Cerebellar nuclear complex (tissue), 1 donor: Measurements from ENCODE around the gene WNT9A.
"Not testable (repeated sequence)": the region's sequence is repeated elsewhere in the genome, so short reads cannot be mapped to it uniquely, and the experiment has no call there.

Experiments
- DNase-seq, 2 experiments: peaks; one replicate each; lab custom pipeline; 2025; lab: John Stamatoyannopoulos, UW

The WNT9A gene

DNA sequence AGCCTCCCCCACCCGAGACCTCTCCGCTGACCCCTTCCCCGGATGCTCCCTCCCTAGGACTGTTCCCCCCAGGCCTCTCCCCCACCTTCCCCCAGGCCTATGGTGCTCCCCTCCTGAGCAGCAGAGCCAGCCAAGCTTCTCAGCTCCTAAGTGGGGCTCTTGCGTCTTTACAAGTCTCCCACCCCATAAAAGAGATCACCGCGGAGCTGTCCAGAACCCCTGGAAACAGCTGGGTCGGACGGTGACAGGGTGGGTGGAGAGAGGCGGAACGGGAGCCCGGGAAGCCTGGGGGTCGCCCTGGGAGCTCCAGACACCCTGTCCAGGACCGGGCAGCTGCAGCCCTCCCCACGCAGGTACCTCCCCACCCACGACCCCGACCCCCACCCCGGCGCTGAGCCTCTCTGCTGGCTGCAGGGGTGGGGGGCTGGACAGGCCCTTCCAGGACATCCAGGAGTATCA is 61.2 kb downstream of the WNT9A start:
- no peak for DNase-seq

DNA sequence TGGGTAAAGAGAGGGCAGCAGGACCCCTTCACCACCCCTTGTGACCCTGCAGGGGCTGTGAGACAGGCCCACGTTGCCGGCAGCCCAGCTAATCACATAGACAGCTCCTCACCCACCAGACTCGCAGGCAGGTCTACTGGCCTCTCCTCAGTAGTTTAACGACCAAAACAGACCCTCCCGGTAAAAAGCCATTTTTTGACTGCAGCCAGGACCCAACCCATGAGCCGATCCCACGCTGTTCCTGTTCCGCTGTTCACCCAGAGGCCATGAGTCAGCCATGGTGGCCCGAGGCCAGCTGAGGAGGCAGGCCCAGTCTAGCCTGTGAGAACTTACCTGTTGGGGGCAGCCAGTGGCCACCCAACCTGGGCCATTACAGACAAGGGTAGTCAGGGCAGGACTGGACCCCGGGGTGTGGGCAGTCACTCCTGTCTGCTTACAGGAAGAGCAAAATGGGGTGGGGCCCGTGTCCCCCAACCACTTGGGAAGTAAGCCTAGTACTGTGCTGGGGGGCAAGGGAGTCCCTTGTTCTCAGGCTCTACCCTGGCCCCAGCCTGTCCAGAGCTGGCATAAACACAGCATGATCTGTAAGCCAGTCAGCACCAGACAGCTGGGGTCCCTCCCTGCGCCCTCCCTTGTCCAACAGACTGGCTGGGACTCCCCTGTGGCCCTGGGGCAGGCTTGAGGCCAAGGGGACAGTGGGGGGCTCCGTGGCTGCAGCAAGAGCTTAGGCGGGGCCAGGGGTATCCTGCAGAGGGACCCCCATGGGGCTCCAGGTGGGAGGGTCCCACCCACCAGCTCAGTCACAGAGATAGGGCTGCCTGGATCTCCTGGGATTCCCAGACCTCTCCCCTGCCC is 61.9 kb downstream of the WNT9A start:
- no peak for DNase-seq

DNA sequence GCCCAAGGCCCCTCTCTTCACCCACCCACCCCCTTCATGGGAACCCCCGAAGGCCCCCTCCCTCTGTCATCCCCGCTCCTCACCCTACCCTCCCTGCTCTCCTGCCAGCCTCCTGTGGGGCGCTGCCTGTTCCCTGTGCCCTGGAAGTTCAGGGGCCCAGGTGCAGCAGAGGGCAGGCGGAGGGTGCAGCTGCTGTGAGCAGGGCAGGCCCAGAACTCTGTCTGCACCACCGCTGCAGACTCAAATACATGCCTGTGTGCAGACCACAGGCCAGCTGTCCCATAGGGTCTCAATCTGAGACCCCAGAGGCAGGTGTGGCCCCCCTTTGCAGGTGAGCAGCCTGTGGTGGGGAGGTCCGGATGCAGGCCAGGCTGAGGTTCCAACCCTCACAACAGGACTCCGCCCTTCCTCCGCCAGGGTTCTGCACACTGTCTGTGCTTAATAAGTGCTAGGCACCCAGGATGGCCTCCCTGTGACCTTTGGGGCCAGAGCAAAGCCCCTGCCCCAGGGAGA is 62.5 kb downstream of the WNT9A start:
- no peak for DNase-seq

DNA sequence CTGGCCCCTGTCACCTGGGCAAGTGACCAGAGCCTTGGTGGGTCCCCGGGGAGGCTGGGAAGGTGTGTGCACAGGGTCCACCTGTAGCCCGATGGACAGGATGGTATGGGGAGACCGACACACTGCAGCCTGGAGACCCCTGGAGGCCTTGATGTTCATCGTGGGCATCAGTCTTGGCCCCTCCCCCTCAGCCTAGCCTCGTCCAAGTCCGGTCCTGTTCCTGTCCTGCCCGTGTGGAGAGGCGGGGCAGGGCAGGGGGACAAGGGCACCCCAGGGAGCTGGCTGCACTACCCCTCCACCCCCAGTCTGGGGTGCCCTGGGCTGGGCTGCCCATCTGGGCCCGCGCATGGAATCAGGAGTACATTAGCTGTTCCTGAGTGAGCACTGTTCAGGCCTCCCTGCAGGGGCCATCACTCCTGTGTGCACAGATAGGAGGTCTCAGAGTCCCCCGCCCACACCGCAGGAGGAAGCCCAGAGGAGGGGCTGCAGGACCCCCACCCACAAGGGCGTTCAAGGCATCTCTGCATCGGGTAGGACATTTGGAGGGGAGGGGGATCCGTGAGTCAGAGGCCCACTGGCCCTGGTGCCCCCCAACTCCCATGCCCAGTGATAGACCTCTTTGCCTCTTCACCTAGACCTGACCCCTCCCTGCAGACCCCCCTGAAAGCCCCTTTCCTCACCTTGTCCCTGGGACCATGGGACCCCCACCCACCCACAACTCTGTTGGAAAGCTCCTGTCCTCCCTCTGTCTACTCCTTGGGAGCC is 63.2 kb downstream of the WNT9A start:
- DNase-seq = no peak

DNA sequence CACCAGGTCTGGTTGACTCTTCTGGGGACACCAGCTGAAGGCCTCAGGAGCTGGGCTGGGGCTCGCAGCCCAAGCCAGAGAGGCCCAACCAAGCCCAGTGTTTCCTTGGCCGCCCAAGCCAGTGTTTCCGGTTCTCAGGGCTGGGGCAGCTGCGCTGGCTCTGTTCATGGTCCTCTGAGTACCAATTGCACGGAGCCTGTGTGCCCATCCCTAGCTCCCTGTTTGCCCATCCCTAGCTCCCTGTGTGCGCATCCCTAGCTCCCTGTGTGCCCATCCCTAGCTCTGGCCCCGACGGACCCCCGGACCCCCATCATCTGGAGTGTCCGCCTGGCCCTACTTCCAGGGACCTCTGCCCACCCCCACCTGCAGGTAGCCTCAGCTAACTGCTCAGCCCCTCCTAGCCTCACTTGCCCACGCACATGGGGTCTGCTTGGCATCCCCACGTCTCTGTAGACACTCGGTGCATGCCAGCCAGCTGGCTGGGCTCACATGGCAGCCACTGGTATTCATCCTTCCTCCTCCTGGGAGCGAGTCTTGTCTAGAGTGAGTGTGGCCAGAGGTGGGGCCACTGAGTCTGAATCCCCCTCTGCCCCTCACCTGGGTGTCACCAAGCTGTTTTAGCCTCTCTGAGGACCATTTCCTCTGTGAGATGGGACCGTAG is 64.0 kb downstream of the WNT9A start:
- no peak for DNase-seq

DNA sequence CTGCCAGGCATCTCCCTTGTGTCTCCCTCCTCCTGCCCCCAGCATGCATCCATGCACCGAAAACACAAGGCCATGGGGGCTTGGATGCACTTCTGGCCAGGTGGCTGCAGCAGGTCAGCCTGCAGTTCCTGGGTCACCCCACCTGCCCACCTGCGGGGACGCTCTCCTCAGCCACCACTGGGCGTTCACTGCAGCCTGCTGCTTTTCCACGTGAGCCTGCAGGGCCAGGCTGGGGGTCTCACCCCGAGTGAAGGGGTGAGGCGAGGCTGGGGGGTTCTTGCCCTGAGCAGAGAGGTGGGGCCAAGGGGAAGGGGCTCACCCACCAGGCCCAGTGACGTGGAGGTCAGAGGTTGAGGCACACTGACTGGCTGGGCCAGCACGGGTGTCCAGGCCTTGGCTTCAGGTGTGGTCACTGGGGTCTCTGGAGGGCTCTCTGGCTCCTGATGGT is 64.6 kb downstream of the WNT9A start:
- no peak for DNase-seq

DNA sequence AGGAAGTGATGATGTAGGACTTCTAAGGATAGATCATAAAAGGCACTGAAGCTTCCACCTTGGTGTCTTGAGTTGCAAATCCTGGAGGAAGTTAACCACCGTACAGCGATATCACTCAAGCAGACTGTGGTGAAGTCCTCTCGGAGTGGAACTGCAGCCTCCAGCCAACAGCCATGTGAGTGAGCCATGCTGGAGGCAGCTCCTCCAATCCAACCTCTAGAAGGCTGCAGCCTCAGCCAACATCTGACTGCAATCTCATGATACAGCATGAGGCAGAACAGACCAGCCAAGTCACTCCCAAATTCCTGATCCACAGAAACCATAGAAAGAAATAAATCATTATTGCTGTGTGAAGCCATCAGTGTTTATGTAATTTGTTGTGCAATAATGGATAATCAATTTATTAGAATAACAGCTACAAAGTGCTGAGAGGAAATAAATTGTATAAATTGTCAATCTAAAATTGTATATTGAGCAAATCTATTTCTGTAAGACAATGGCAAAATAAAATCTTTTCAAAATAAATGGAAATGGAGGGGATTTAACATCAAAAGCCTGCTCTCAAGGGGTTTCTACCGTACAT is 67.3 kb downstream of the WNT9A start:
- DNase-seq = no peak

DNA sequence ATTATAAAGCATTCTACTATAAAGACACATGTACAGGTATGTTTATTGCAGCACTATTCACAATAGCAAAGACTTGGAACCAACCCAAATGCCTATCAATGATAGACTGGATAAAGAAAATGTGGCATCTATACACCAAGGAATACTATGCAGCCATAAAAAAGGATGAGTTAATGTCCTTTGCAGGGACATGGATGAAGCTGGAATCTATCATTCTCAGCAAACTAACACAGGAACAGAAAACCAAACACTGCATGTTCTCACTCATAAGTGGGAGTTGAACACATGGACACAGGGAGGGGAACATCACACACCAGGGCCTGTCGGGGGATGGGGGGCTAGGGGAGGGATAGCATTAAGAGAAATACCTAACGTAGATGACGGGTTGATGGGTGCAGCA is 69.9 kb downstream of the WNT9A start:
- not testable (repeated sequence) for DNase-seq

DNA sequence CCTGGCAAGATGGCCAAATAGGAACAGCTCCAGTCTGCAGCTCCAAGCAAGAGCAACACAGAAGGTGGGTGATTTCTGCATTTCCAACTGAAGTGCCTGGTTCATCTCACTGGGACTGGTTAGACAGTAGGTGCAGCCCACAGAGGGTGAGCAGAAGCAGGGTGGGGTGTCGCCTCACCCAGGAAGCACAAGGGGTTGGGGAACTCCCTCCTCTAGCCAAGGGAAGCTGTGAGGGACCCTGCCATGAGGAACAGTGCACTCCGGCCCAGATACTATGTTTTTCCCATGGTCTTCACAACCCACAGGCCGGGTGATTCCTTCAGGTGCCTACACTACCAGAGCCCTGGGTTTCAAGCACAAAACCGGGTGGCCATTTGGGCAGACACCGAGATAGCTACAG is 75.8 kb downstream of the WNT9A start:
- not testable (repeated sequence) for DNase-seq

DNA sequence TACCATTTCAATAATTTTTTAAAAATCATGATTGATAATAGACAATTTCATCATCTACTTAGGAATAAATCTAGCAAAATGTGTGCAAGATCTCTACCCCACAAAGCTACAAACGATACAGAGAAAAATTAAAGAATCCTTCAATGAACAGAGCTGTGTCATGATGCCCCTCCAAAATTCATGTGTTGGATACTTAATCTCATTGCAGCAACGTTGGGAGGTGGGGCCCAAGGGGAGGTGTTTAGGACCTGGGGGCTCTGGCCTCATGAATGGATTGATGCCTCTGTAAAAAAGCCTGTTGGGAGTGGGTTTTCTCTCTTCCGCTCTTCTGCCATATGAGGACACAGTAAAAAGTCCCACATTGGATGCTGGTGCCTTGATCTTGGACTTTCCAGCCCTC is 77.4 kb downstream of the WNT9A start:
- no peak for DNase-seq

DNA sequence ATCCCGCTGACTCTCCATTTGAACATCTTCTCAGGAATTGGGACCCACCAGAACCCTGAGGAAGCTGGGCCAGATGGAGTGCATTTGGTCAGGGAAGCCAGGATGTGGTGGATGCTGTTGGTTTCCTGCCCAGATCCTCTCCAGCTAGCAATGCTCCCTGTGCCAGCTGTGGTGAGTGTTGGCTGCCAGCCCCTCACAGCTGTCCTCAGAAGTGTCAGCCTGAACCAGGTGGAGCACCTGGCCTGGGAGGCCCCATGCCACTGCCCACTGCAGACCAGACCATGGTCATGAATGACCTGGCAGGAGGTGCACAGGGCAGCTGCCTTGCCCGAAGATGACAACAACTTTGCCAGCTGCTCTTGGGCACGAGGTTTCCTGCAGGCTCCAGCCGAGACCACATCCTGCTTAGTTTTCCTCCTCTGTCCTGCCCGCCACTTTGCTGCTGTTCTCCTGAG is 77.9 kb downstream of the WNT9A start:
- no peak for DNase-seq

DNA sequence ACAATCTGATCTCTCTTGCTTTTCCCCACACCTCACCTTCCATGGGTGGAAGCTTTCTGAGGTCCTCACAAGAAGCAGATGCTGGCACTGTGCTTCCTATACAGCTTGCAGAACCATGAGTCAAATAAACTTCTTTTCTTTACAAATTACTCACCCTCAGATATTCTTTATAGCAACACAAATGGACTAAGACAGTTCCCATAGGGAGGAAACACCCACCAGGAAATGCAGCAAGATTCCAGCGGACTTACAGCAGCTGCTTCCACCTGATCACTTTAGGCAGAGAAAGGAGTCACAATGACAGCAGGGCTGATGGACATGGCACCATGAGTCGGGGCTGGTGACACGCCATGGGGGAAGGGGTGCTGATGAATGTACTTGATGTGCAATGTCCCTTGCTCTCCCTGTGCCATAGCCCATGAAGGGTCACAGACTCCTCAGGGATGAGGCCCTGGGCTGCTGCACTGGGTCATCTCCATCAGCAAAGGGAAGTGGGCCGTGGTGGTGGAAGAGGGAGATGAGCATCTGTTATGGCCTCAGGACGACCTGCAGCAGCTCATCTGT is 78.4 kb downstream of the WNT9A start:
- no peak for DNase-seq
